Activated T-cell treated with anti-CD3 and anti-CD28 coated beads, Interleukin-2, amount 50 U/mL, for 24 hours (primary cell): ENCODE data around the gene BCL2L1.
"Not testable (repeated sequence)": the region's sequence is repeated elsewhere in the genome, so short reads cannot be mapped to it uniquely, and the experiment has no call there.

ENCODE experiments used
- DNase-seq: peaks from one replicate; pipeline ENCODE4 v3.0.0-alpha.2; 2020
- H3K27ac Mint-ChIP-seq: 2 replicates; pipeline ENCODE4 v1.8.0; 2020; ENCODE audit warnings: mild to moderate bottlenecking, mixed read lengths
- H3K27me3 Mint-ChIP-seq: 2 replicates; pipeline ENCODE4 v1.8.0; 2020; ENCODE audit warnings: mixed read lengths
- H3K36me3 Mint-ChIP-seq: 2 replicates; pipeline ENCODE4 v1.8.0; 2020; ENCODE audit warnings: low read depth, mixed read lengths
- H3K4me1 Mint-ChIP-seq: 2 replicates; pipeline ENCODE4 v1.8.0; 2020; ENCODE audit warnings: low read depth, mixed read lengths
- H3K4me3 Mint-ChIP-seq: 2 replicates; pipeline ENCODE4 v1.8.0; 2020; ENCODE audit warnings: mild to moderate bottlenecking, moderate library complexity, mixed read lengths
- H3K9me3 Mint-ChIP-seq: 2 replicates; pipeline ENCODE4 v1.8.0; 2020; ENCODE audit warnings: mixed read lengths

Gene BCL2L1

DNA sequence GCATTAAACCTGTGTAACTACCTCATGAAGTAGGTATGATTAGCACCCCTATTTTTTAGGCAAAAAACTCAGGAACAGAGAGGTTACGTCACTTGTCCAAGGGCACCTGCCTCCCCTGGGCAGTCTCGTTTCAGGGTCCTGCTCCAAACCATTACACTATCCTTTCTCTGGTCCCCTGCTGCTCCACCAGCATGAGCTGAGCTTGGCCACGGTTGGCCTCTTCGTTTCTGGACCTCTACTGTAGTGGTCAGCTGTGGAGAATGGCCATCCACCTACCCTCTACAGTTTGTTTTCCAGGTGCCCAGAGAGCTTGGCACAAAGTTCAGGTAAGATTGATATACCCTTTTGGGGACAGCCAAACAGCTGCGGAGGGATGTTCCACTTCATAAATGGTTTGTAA is 68.1 kb downstream of the BCL2L1 start:
- Mint-ChIP-seq H3K36me3 (no peaks in the 10 kb centered on the region), H3K4me3 (no peak overlapping the region), H3K27me3 (peaks cover 3% of the 10 kb centered on the region), H3K27ac (no peak overlapping the region), H3K4me1 (no peaks in the 10 kb centered on the region), H3K9me3 (no peaks in the 10 kb centered on the region)
- DNase-seq: no peak

DNA sequence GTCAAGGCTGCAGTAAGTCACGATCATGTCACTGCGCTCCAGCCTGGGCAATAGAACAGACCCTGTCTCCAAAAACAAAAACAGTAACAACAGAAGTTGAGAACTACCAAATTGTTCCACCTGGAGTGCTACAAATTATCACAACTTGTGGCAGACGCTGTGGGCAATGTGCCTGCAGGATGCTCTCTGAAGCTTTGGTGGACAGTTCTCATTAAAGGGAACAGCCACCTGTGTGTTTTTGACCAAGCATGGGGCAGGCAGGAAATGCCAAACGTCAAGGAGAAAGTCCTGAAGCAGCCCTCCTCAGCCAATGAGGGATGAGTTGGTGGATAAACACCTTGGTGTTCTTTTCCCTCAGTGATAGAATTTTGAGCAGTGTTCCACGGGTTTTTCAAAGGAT is 69.1 kb downstream of the BCL2L1 start:
- H3K4me3 Mint-ChIP-seq: no peak overlapping the region
- no peak overlapping the region for H3K27ac Mint-ChIP-seq
- no peaks in the 10 kb centered on the region for H3K36me3 Mint-ChIP-seq
- no peaks in the 10 kb centered on the region for H3K9me3 Mint-ChIP-seq
- H3K27me3 Mint-ChIP-seq: peaks cover 3% of the 10 kb centered on the region
- H3K4me1 Mint-ChIP-seq: no peaks in the 10 kb centered on the region
- no peak for DNase-seq

DNA sequence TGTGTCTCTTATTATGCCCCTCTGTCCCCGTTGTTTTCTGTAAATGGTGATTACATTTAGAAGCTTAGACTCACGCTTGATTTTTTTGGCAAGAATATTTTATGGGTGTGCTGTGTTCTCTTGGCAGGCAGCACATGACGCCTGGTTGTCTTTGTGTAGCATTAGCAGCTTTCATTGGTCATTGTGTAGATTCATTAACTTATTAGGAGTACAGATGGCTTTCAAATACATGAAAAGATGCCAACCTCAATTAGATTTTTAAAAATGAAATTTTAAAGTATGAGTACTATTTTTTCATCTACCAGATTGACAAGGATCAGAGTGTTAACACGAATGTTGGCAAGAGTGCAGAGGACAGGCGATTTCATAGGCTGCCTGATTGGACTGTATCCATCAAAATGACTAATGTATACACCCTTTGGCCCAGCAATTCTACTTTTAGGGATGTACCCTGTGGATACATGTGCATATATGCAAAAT is 69.7 kb downstream of the BCL2L1 start:
- Mint-ChIP-seq H3K4me3 (no peak overlapping the region), H3K9me3 (no peaks in the 10 kb centered on the region), H3K4me1 (no peaks in the 10 kb centered on the region), H3K36me3 (no peaks in the 10 kb centered on the region), H3K27ac (no peak overlapping the region), H3K27me3 (peaks cover 3% of the 10 kb centered on the region)
- no peak for DNase-seq

DNA sequence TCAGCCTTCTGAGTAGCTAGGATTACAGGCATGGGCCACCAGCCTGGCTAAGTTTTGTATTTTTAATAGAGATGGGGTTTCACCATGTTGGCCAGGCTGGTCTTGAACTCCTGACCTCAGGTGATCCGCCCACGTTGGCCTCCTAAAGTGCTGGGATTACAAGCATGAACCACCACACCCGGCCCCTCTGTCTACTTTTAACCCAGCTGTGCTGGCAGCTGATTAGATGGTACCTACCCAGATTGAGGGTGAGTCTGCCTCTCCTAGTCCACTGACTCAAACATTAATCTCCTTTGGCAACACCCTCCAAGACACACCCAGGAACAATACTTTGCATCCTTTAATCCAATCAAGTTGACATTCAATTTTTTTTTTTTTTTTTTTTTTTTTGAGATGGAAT is 74.6 kb downstream of the BCL2L1 start:
- H3K4me3 Mint-ChIP-seq, DNase-seq, H3K27ac Mint-ChIP-seq, H3K4me1 Mint-ChIP-seq, H3K36me3 Mint-ChIP-seq, H3K27me3 Mint-ChIP-seq, H3K9me3 Mint-ChIP-seq: not testable (repeated sequence)

DNA sequence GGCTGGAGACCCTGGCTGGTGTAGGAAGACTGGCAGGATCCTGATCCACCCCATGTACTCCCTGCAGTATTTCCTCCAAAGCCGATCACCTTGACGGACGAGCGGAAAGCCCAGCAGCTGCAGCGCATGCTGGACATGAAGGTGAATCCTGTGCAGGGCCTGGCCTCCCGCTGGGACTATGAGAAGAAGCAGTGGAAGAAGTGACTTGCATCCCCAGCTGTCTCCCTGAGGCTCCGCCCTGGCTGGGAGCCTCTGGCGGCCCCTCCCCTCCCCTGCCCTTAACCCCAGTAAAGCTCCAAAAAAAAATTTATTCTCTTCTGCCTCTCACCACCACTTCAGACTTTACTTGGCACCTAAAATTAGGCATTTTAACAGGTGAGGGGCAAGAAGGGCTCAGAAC is 78.0 kb downstream of the BCL2L1 start:
- peaks cover 8% of the 10 kb centered on the region for H3K27me3 Mint-ChIP-seq
- H3K9me3 Mint-ChIP-seq: no peaks in the 10 kb centered on the region
- H3K4me3 Mint-ChIP-seq: no peak overlapping the region
- no peak overlapping the region for H3K27ac Mint-ChIP-seq
- H3K36me3 Mint-ChIP-seq: no peaks in the 10 kb centered on the region
- H3K4me1 Mint-ChIP-seq: peaks cover 12% of the 10 kb centered on the region
- no peak for DNase-seq

DNA sequence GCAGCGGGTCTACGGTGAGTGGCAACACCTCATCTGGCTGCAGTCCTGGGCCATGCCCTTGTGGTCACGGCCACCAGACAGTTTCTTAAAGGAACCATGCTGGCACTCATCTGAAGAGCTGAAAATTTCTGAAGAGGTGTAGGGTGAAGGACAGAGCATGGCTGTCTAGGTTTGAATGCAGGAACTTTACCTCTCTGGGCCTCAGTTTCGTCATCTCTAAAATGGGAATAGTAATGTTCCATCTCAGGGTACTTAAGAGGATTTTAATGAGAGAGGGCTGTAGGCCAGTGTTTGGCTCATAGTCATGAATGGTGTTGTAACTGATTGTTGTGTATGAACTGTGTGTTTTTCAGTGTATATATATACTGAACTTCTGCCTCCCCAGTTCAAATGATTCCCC is 79.1 kb downstream of the BCL2L1 start:
- Mint-ChIP-seq H3K36me3 (no peaks in the 10 kb centered on the region), H3K9me3 (no peaks in the 10 kb centered on the region), H3K27ac (no peak overlapping the region), H3K4me3 (no peak overlapping the region), H3K4me1 (peaks cover 12% of the 10 kb centered on the region), H3K27me3 (peaks cover 12% of the 10 kb centered on the region)
- no peak for DNase-seq

DNA sequence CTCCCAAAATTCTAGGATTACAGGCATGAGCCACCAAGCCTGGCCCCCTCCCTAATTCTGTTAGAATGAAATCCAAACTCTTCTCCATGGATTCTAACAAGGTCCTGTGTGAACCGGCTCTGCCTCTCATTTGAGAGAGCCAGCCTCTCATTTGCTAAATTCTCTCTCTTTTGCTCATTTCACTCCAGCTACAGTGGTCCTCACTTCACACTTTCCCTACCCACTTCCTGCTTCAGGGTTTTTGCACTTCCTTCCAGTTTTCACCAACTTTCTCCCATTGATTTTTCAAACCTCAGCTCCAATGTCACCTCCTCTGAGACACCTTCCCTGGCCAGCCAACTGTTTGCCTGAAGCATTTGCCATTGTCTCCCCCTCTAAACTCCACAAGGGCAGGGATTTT is 79.8 kb downstream of the BCL2L1 start:
- H3K9me3 Mint-ChIP-seq: no peaks in the 10 kb centered on the region
- H3K4me3 Mint-ChIP-seq: no peak overlapping the region
- peaks cover 14% of the 10 kb centered on the region for H3K27me3 Mint-ChIP-seq
- H3K27ac Mint-ChIP-seq: no peak overlapping the region
- DNase-seq: no peak
- H3K36me3 Mint-ChIP-seq: no peaks in the 10 kb centered on the region
- peaks cover 12% of the 10 kb centered on the region for H3K4me1 Mint-ChIP-seq

DNA sequence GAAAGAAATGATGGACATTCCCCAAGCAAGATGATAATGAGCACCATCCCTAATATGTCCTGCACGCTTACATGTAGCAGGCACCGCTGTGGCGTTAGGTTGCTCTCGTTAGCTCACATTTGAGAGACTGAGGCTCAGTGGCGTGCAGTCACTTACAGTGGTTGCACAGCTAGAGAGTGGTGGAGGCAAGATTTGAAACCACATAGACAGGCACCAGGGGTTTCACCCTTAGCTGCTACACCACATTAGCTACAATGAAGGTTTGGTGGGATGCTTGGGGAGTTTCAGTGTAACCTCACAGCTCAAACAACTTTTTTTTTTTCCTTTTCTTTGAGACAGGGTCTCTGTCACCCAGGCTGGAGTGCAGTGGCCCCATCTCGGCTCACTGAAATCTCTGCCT is 81.3 kb downstream of the BCL2L1 start:
- H3K27me3 Mint-ChIP-seq: peaks cover 14% of the 10 kb centered on the region
- DNase-seq: no peak
- H3K9me3 Mint-ChIP-seq: no peaks in the 10 kb centered on the region
- H3K36me3 Mint-ChIP-seq: no peaks in the 10 kb centered on the region
- H3K4me1 Mint-ChIP-seq: peaks cover 12% of the 10 kb centered on the region
- no peak overlapping the region for H3K27ac Mint-ChIP-seq
- no peak overlapping the region for H3K4me3 Mint-ChIP-seq

DNA sequence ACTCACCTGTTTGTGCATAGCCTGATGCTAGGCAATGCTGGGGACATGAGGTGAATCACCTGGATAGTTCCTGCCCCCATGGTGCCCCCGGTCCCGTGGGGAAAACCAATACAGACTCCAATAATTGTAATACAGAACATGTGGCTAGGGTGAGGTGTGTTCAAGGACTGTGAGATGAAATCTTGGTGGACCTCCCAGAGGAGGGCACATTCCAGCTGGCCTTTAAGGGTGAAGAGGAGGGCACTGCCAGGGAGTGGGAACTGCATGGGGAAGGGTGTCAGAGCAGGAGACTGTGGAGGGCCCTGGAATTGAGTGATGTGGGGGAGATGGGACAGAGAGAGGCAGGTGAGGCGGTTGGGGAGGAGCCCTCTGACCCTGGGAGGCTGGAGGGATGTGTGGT is 82.4 kb downstream of the BCL2L1 start:
- Mint-ChIP-seq H3K4me3 (no peak overlapping the region), H3K36me3 (no peaks in the 10 kb centered on the region), H3K9me3 (no peaks in the 10 kb centered on the region), H3K27ac (no peak overlapping the region), H3K27me3 (peaks cover 14% of the 10 kb centered on the region), H3K4me1 (peaks cover 12% of the 10 kb centered on the region)
- no peak for DNase-seq

DNA sequence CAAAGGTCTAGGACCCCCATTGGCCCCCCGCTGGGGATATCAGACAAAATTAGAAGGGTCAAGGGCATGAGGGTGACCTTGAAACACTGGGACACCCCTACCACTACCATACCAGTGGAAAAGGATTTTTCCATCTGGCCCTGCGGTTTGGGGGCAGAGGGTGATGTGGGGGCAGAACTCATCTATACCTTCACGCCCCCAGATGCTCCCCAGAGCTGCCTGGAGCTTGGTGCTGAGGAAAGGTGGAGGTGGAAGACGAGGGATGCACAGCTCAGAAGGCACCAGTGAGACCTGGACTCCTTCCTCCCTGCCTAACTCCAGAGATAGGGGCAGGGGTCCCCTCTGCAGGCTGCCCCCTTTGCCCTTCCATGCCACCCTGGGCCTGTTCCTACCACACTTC is 83.9 kb downstream of the BCL2L1 start:
- peaks cover 12% of the 10 kb centered on the region for H3K4me1 Mint-ChIP-seq
- no peak for DNase-seq
- H3K36me3 Mint-ChIP-seq: no peaks in the 10 kb centered on the region
- H3K27ac Mint-ChIP-seq: no peak overlapping the region
- H3K27me3 Mint-ChIP-seq: peaks cover 14% of the 10 kb centered on the region
- H3K4me3 Mint-ChIP-seq: no peak overlapping the region
- H3K9me3 Mint-ChIP-seq: no peaks in the 10 kb centered on the region

DNA sequence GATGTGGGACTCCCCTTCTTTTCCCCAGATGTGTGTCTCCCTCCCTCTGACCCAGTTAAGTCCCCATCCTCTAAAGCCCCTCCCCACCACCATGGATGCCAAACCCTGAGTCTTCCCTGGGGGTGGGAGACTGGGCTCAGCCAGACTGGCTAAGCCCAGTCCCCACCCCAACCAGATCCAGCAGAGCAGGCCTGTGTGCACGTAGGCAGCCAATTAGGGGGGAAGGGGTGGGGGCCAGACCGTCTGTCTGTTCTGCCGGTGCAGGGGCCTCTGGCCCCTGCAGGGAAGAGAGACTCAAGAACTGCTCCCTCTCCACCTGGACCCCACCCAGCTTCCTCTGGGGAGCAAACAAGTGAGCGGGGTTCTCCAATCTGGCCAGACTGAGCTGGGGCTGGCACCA is 84.4 kb downstream of the BCL2L1 start:
- Mint-ChIP-seq H3K9me3 (no peaks in the 10 kb centered on the region), H3K27me3 (peaks cover 14% of the 10 kb centered on the region), H3K27ac (no peak overlapping the region), H3K4me1 (peaks cover 10% of the 10 kb centered on the region), H3K36me3 (no peaks in the 10 kb centered on the region), H3K4me3 (no peak overlapping the region)
- no peak for DNase-seq

DNA sequence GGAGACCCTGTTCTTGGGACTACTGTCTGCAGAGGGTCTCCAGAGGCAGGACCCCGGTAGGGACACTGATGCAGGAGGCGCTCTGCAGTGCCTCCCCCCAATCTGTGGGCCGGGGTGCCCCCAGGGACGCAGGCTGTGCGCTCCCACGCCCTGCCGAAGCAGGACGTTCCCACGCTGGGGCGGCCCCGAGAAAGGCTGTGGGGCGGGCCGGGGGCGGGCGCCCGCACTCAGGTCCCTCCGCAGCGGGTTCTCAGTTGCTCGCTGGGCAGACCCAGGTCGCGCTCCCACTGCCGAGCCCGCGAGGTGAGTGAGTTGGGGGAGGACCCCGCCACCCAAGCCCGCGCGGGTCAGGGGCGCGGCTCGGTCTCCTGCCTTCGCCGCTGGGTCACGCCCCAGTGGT is 85.0 kb downstream of the BCL2L1 start, which contains the start of gene COX4I2:
COX4I2 (plus strand) TSS at position 253 of the 400 bp plus-strand sequence. CDS start 1,106 bp downstream, outside the sequence.
- H3K9me3 Mint-ChIP-seq: no peaks in the 10 kb centered on the region
- peaks cover 4% of the 10 kb centered on the region for H3K4me1 Mint-ChIP-seq
- DNase-seq: no peak
- no peaks in the 10 kb centered on the region for H3K36me3 Mint-ChIP-seq
- H3K27me3 Mint-ChIP-seq: peaks cover 14% of the 10 kb centered on the region
- H3K27ac Mint-ChIP-seq: no peak within 1 kb of the TSS
- no peak within 1 kb of the TSS for H3K4me3 Mint-ChIP-seq

DNA sequence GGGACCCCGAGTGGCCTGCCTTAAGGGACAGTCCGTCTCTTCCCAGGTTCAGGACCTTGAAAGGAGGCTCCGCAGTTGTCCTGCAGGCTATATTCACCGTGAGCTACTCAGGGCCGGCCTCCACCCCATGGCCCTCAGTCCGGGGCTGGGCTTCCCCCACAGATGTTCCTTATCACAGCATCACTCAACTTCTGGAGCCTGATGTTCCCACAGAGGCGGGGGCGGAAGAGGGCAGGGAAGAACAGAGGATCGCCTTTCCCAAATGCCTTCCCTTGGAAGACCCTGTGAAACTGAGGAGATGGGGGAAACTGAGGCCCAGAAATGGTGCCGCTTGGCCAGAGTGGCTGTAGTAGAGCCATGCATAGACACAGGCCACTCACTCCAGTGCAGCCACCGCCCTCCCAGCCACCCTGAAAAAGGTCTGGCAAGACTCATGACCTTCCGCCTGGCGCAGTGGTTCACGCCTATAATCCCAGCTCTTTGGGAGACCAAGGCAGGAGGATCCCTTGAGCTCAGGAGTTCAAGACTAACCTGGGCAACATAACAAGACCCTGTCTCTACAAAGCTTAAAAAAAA is 89.2 kb downstream of the BCL2L1 start:
- Mint-ChIP-seq H3K4me3 (no peak overlapping the region), H3K36me3 (no peaks in the 10 kb centered on the region), H3K9me3 (no peaks in the 10 kb centered on the region), H3K27ac (no peak overlapping the region), H3K4me1 (peaks cover 4% of the 10 kb centered on the region), H3K27me3 (peaks cover 2% of the 10 kb centered on the region)
- DNase-seq: no peak

DNA sequence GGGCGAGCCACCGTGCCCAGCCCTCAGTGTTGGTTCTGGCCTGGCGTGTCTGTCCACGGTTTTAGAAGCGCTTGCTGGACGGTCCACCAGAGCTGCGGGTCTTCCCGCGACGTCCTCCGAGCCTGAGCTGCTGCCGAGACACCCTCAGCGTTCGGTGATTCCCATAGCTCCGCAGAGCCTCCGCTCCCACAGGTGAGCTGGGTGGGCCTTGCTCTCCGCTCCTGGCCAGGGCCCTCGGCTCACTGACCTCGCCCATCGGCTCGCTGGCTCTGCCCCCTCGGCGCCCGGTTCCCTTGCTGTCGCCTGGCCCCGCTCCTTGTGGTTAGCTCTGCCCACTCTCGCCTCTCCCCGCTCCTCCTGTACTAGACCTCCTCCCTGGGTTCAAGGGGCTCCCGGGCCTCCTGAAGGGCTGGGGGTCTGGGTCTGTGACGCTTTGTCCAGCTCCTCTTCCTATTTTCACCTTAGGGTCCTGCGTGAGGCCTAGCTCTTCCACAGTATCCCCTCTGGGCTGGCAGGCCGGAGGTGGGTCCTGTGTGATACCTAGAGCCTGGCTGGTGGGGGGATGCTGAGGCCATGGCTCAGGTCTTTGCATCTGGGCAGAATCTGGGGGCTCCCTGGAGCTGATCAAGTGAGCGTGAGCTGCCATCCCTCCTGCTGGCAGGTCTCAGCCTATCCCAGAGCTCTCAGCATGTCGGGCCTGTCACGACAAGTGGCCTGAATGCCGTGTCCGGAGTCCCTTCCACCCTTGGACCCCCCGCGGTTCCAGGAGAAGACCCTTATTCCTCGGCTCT is 89.9 kb downstream of the BCL2L1 start:
- peaks cover 4% of the 10 kb centered on the region for H3K4me1 Mint-ChIP-seq
- H3K4me3 Mint-ChIP-seq: no peak overlapping the region
- H3K36me3 Mint-ChIP-seq: no peaks in the 10 kb centered on the region
- no peaks in the 10 kb centered on the region for H3K9me3 Mint-ChIP-seq
- no peak for DNase-seq
- no peaks in the 10 kb centered on the region for H3K27me3 Mint-ChIP-seq
- no peak overlapping the region for H3K27ac Mint-ChIP-seq

DNA sequence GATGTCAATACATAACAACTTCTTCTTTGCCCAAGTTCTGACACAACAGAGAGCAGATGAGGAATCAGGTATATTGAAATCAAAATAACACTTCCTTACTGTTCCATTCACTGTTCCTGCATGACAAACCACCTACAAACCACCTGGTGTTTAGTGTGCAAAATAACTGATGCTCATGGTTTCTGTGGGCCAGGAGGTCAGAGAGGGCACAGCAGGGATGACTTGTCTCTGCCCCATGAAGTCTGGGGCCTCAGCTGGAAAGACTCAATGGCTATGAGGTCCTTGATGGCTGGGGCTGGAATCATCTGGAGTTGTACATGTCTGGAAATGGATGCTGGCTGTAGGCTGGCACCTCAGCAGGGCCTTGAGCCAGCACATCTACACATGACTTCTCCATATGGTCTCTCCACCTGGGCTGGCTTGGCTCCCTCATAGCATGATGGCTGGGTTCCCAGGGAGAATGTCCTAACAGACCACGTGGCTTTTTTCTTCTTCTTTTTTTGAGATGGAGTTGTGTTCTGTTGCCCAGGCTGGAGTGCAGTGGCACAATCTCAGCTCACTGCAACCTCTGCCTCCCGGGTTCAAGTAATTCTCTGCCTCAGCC is 92.4 kb downstream of the BCL2L1 start:
- Mint-ChIP-seq H3K27ac (no peak overlapping the region), H3K4me1 (peaks cover 4% of the 10 kb centered on the region), H3K9me3 (no peaks in the 10 kb centered on the region), H3K27me3 (no peaks in the 10 kb centered on the region), H3K4me3 (no peak overlapping the region), H3K36me3 (no peaks in the 10 kb centered on the region)
- DNase-seq: no peak
